ENCODE data around the gene PHRF1. TPM values are rescaled to one million over a fixed set of nuclear protein-coding genes. Genes with fewer than 3 reads are reported as not detected.

The PHRF1 gene
- polyA plus RNA-seq, 1 donor from 2014 or later: 8.5 TPM

- TF ChIP-seq CTCF (IDR thresholded peaks at IDR 0.05; ENCODE audit: poor library complexity, severe bottlenecking): no peak
- no peak for TF ChIP-seq EP300 (conservative IDR thresholded peaks at IDR 0.05; ENCODE audit: poor library complexity, severe bottlenecking)
- no peak for TF ChIP-seq REST (IDR thresholded peaks at IDR 0.05; ENCODE audit: borderline replicate concordance)
- TF ChIP-seq POLR2AphosphoS5 (IDR thresholded peaks at IDR 0.05): no peak
- no peak for TF ChIP-seq RAD21 (conservative IDR thresholded peaks at IDR 0.05)
- no peak for TF ChIP-seq EZH2 (IDR thresholded peaks at IDR 0.05; ENCODE audit: borderline replicate concordance, insufficient read depth, low read length, poor library complexity, severe bottlenecking)
- H3K79me2 ChIP-seq (replicated peaks; ENCODE audit: insufficient read depth, low read length): no peaks in the 10 kb centered on the region
- H3K27ac ChIP-seq (ENCODE audit: low read length): no peak overlapping the region
- H3K27me3 ChIP-seq (ENCODE audit: insufficient read depth, low read depth, low read length): peaks cover 2% of the 10 kb centered on the region
- no peaks in the 10 kb centered on the region for H3K36me3 ChIP-seq (ENCODE audit: insufficient read depth, low read length)
- no peaks in the 10 kb centered on the region for H3K9me3 ChIP-seq (ENCODE audit: low read length)
- no peak overlapping the region for H3K4me3 ChIP-seq (ENCODE audit: low read length)
- no peaks in the 10 kb centered on the region for H3F3A ChIP-seq (ENCODE audit: insufficient read depth, low read length, poor library complexity, severe bottlenecking)
- no peaks in the 10 kb centered on the region for H4K20me1 ChIP-seq (ENCODE audit: insufficient read depth)
- H3K9me2 ChIP-seq (ENCODE audit: insufficient read depth, low read length): no peaks in the 10 kb centered on the region
- H3K4me2 ChIP-seq (ENCODE audit: low read length): no peak overlapping the region
- H3K9ac ChIP-seq (ENCODE audit: low read length): no peak overlapping the region
- H2AFZ ChIP-seq (ENCODE audit: low read depth, low read length): no peak overlapping the region
Observed at GRCh38 chr11:563066-563811, 13.0 kb upstream of the PHRF1 start.

GRCh38 chr11:563812-564578 lies 12.3 kb upstream of the PHRF1 start:
- Histone ChIP-seq H3F3A (ENCODE audit: insufficient read depth, low read length, poor library complexity, severe bottlenecking) (no peaks in the 10 kb centered on the region), H3K27me3 (ENCODE audit: insufficient read depth, low read depth, low read length) (no peaks in the 10 kb centered on the region), H3K27ac (ENCODE audit: low read length) (no peak overlapping the region), H3K9ac (ENCODE audit: low read length) (no peak overlapping the region), H4K20me1 (ENCODE audit: insufficient read depth) (no peaks in the 10 kb centered on the region), H3K9me2 (ENCODE audit: insufficient read depth, low read length) (no peaks in the 10 kb centered on the region), H2AFZ (ENCODE audit: low read depth, low read length) (no peak overlapping the region), H3K36me3 (ENCODE audit: insufficient read depth, low read length) (no peaks in the 10 kb centered on the region), H3K79me2 (replicated peaks; ENCODE audit: insufficient read depth, low read length) (no peaks in the 10 kb centered on the region), H3K4me2 (ENCODE audit: low read length) (no peak overlapping the region), H3K9me3 (ENCODE audit: low read length) (no peaks in the 10 kb centered on the region), H3K4me3 (ENCODE audit: low read length) (no peak overlapping the region)
- no peak for TF ChIP-seq SMC3 (conservative IDR thresholded peaks at IDR 0.05; ENCODE audit: poor library complexity)
- no peak for TF ChIP-seq MXI1 (conservative IDR thresholded peaks at IDR 0.05; ENCODE audit: poor library complexity, severe bottlenecking)
- no peak for TF ChIP-seq EZH2 (IDR thresholded peaks at IDR 0.05; ENCODE audit: borderline replicate concordance, insufficient read depth, low read length, poor library complexity, severe bottlenecking)
- TF ChIP-seq RAD21 (conservative IDR thresholded peaks at IDR 0.05): no peak
- TF ChIP-seq POLR2AphosphoS5 (IDR thresholded peaks at IDR 0.05): no peak
- TF ChIP-seq CTCF (IDR thresholded peaks at IDR 0.05; ENCODE audit: poor library complexity, severe bottlenecking): no peak
- TF ChIP-seq REST (IDR thresholded peaks at IDR 0.05; ENCODE audit: borderline replicate concordance): no peak
- TF ChIP-seq EP300 (conservative IDR thresholded peaks at IDR 0.05; ENCODE audit: poor library complexity, severe bottlenecking): no peak
- TF ChIP-seq TAF1 (IDR thresholded peaks at IDR 0.05; ENCODE audit: low read depth): no peak
